Measurements from ENCODE around the gene TRIM15.

GRCh38 chr6:30135757-30136156 lies 27.6 kb upstream of the TRIM15 start, which contains the start of gene TRIM40:
- TF ChIP-seq CTCF (optimal IDR thresholded peaks at IDR 0.05 in 1 of 3, IDR thresholded peaks at IDR 0.05 in 1 of 3, conservative IDR thresholded peaks at IDR 0.05 in 1 of 3; ENCODE audit: extremely low read depth in 1 of 3, insufficient read depth in 2 of 3, low read length in 3 of 3), result no peak
- TF ChIP-seq EZH2 (IDR thresholded peaks at IDR 0.05; ENCODE audit: low read length), result no peak
